Fibroblast of peridontal ligament (primary cell): Measurements from ENCODE around the gene SH3GL3.

Experiments used
- DNase-seq: peaks from one replicate; pipeline ENCODE4 v3.0.0-alpha.2; 2010; ENCODE audit errors: extremely low read depth

SH3GL3 gene, protein sequence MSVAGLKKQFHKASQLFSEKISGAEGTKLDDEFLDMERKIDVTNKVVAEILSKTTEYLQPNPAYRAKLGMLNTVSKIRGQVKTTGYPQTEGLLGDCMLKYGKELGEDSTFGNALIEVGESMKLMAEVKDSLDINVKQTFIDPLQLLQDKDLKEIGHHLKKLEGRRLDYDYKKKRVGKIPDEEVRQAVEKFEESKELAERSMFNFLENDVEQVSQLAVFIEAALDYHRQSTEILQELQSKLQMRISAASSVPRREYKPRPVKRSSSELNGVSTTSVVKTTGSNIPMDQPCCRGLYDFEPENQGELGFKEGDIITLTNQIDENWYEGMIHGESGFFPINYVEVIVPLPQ

DNA sequence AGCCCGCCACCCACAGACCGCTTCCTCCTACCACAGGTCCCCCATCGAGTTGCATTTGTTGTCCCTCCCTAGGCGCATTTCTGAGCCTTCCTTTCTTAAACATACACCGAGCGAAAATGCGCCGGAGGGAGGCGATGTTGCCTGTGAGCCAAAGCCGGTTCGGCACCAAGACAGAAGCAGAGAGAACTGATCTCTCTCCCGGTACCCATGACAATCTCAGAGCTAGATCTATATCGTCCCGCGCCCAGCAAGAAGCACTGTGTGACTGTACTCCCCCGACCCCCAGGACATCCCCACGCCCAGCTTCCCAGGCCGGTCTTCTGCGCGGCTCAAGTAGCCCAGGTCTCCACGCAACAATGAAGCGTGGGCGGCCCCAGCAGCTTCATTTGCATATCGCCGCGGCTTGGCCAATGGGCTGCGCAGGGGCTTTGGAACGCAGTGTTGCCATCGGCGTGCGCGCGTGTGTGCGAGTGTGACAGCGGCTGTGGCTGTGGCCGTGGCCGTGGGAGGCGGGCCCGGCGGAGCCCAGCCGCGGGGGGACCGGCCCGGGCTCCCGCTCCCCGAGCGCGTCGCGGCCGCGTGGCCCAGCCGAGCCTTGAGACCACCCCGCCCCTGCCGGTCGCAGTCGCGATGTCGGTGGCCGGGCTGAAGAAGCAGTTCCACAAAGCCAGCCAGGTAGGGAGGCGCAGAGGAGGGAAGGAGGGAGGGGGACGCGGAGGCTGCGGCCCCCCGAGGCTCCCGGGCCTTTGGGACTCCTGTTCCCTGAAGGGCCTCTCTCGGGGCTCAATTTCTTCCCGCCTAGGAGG, at the start of gene SH3GL3:
SH3GL3 (plus strand) TSS at position 438 of the 806 bp plus-strand sequence; CDS start at position 631, 193 bp downstream.
- DNase-seq, result peak; percentile 35

DNA sequence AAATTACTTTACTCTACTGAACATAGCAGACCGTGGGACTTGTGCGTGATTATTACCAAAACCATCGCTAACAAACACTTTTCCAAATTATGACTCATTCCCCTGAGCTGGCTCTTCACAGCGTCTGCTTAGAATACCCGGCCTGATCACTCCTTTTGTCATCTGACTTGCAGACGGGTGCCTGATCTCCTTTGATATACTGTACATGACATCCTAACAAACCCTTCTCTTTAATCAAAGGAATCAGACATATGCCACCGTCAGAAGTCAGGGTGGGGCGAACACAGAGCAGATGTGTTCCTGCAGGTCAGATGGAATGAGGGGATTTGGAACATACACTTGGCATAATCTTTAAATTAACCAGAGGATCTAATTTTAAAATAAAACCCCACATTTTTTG, 48.5 kb upstream of the SH3GL3 start:
- peak; percentile 56 for DNase-seq

GRCh38 chr15:83404121-83404520, 43.0 kb upstream of the SH3GL3 start:
- DNase-seq, result no peak

DNA sequence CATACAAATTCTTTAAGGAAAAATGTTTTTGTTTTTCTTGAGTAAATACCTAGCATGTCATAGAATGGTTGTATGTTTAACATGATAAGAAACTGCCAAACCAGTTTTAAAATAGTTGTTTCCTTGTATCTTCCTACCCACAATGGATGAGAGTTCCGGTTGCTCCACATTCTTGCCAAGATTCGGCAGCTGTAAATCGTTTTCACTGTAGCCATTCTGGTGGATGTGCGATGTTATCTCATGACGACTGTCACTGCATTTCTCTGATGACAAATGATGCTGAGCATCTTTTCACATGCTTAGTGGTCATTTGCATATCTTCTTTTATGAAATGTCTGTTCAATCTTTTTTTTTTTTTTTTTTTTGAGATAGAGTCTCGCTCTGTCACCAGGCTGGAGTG, 36.6 kb upstream of the SH3GL3 start:
- no peak for DNase-seq

DNA sequence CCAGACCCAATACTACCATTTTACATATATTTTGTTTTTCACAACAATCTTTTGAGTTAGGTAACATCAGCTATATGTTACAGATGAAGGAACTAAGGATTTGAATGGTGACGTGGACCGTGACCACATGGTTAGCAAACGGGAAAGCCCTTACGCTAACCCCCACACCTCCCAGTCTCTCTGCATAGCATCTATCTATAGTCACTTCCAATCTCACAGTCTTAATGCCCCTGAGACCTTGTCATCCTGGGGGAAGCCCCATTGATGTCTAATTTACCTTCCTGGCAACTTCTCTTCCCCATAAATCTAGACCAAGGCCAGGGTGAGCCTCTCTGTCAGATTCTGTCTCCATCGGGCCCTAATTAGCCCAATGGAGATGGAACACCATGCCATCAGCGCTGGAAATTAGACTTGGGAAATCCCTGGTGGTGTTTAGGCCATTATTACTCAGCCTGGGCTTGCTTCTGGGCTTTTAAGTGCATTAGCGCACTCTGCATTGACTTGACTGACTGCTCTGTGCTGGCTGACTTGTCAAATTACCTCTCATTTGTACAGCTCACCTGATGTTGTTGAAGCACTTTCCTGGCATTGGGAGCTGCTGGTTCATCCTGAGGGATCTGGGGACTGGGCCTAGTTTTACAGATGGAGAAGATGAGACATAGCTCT, 34.0 kb upstream of the SH3GL3 start:
- DNase-seq, result no peak

DNA sequence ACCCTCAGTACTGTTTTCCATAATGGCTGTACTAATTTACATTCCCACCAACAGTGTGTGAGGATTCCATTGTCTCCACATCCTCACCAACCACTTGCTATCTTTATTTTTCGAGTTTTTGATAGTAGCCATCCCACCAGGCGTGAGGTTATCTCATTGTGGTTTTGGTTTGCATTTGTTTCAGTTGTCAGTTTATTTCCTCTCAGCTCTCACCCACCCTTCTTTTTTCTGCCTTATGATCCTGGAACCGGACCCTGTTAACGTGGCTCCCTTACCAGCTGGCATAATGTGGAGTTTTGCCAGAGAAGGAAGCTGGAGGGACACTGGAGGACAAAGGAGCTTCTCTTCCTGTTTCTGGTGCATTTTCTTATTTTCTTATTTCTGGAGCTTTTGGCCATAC, 25.1 kb upstream of the SH3GL3 start:
- DNase-seq, result no peak

GRCh38 chr15:83422541-83422940, 24.6 kb upstream of the SH3GL3 start:
- no peak for DNase-seq

DNA sequence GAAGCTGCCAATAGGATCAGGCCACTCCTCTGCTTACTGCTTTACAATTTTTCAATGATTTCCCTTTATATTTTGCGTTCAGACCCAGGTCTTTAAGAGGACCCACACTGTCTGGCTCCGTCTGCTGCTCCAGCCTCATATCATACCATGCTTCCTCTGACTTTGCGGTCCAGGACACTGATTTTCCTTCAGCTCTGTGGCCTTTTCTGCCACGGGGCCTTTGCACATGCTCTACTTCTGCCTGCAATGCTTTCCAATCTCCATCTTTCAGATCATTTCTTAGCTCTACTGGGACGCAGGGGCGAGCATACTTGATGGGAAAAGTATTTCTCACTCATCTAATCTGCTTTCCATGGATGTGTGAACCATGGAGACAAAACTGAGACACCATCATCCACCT, 23.0 kb upstream of the SH3GL3 start:
- DNase-seq, result no peak

GRCh38 chr15:83430441-83430840, 16.7 kb upstream of the SH3GL3 start:
- DNase-seq, result peak; percentile 33

DNA sequence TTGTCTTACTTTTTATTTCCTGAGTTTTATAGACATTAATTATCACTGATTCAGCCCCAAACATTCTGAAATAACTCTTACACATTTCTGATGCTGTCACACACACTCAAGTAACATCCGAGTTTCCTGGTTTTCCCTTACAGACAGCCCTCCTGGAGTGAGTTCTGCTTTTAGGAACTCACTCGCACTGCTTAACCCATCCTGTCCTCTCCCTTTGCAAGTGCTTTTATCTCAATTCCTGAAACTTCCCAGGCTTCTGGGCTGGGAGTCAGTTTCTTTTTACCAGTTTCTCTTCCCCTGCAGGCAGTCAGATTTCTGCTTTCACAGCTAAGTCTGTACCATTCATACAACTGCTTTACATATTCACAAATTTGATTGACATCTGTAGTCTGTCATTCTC, 15.6 kb upstream of the SH3GL3 start:
- no peak for DNase-seq

DNA sequence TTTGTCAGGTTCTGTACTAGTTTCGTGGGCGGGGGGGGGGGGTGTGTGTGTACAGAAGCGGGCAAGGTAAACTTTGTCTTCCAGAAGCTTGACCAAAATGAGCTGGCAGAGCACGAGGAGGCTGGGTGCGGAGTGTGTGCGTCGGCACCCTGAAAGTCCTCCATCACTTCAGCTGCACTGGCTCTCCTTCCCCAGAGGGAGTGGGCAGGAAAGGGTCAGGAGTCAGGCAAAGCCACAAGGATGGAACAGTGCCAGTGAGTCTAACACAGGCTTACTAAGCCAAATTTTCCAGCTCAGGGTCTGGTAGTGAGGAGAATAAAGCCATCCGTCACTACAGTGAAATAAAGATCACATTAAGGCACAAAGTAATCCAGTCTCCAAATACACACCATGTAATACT, 11.9 kb upstream of the SH3GL3 start:
- DNase-seq, result no peak

GRCh38 chr15:83435782-83436181, 11.4 kb upstream of the SH3GL3 start:
- DNase-seq, result no peak

- peak; percentile 71 for DNase-seq
Observed at GRCh38 chr15:83436513-83437158, 10.5 kb upstream of the SH3GL3 start.

- no peak for DNase-seq
Observed at GRCh38 chr15:83443076-83443847, 3.9 kb upstream of the SH3GL3 start.

DNA sequence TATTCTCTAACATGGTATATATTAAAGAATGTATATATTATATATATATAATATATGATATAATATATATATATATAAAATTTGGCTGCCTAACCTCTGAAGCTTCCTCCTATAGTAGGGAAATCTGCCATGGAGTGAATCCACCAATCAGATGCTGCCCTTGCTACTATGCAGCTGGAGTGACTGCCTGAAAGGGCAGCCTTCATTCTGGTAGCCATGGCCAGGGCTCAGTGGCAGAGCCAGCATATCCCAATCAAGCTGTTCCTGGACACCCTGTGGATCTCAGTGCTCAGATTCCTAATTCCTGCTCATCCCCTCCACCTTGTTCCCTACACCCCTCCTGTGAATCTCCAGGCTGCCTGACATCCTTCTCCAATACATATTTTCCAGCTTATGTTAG, 2.2 kb upstream of the SH3GL3 start:
- DNase-seq, result no peak

GRCh38 chr15:83445643-83446042, 1.5 kb upstream of the SH3GL3 start:
- no peak for DNase-seq

- DNase-seq, result no peak
Observed at GRCh38 chr15:83446417-83446816, 724 bp upstream of the SH3GL3 start.

- DNase-seq, result no peak
Observed at GRCh38 chr15:83449250-83449671, 2.1 kb downstream of the SH3GL3 start.

- peak; percentile 80 for DNase-seq
Observed at GRCh38 chr15:83449937-83450506, 2.9 kb downstream of the SH3GL3 start.

DNA sequence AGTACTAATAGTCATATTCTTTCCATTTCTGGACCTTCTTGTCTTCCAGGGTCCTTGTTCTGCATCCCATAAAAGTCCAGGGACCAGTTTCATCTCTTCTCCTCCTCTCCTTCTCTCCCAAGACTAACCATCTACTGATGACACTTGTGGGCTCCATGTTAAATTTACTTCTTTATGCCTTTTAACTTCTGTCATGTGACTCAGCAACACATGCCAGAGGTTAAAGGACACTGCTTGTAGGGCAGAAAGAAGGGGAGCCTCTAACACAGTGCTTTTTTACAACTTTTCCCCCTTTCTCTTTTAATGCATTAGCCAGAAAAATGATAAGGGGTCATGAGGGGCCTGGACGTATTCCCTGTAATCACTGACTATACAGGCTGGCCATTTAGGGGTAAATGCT, 10.0 kb downstream of the SH3GL3 start:
- DNase-seq, result no peak

GRCh38 chr15:83458381-83458780, 11.2 kb downstream of the SH3GL3 start:
- no peak for DNase-seq
